Measurements from ENCODE around the gene SEZ6L. TPM values are rescaled to one million over a fixed set of nuclear protein-coding genes. Genes with fewer than 3 reads are reported as not detected.

The SEZ6L gene
- total RNA-seq, 2 experiments from 2014 or later, result not detected

DNA sequence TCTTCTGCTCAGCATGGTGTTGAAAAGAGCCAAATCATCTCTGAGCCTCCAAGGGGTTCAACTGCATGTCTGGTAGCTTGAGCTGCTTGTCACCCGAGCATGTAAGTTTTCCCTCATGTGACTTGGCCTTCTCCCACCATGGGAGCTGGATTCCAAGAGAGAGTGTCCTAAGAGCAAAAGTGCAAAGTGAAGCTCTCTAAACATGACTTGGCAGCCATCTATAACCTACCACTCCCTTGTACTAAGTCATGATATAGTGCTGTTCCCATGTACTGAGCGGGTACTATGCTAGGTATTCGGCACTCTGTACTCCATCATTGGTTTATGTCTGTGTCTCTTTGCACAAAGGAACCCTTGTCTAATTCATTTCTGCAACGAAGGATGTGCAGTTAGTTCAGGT lies 19.1 kb downstream of the SEZ6L start:
- Mint-ChIP-seq H3K9me3 (ENCODE audit: insufficient read depth) (no peaks in the 10 kb centered on the region), H3K27ac (no peak overlapping the region), H3K36me3 (ENCODE audit: low read depth) (no peaks in the 10 kb centered on the region), H3K4me3 (no peak overlapping the region), H3K27me3 (ENCODE audit: low read depth) (no peaks in the 10 kb centered on the region), H3K4me1 (ENCODE audit: low read depth) (no peaks in the 10 kb centered on the region)
- no peak for DNase-seq
- ChIA-PET POLR2A (interaction anchor here (0.6 to 0.7 kb wide), 2 partner anchors 183 to 186 kb away, joined by 3 read pairs; no protein-coding TSS in a partner anchor), CTCF (interaction anchor here (1.9 kb wide), 1 partner anchor 16 kb away, joined by 4 read pairs; no protein-coding TSS in a partner anchor)
- no peak for ATAC-seq

DNA sequence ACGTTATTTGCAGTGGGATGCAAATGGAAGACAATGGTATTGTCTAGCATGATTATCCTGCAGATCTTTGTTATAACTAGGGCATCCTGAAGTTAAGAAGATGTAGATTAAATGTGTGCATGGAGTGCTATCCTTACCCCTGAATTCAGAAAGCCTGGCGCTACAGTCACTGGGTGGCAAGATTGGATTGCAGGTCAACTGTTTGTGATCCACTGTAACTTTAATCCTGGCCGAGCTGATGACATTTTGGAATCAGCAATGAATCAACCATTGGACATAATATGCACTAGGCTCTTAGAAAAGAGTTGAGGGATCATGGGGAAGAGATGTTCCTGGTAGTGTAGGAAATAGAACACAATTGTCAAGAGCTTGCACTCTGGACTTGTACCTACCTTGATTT lies 25.1 kb downstream of the SEZ6L start:
- Mint-ChIP-seq H3K4me3 (no peak overlapping the region), H3K4me1 (ENCODE audit: low read depth) (no peaks in the 10 kb centered on the region), H3K27ac (no peak overlapping the region), H3K36me3 (ENCODE audit: low read depth) (no peaks in the 10 kb centered on the region), H3K9me3 (ENCODE audit: insufficient read depth) (no peaks in the 10 kb centered on the region), H3K27me3 (ENCODE audit: low read depth) (peaks cover 5% of the 10 kb centered on the region)
- ATAC-seq (no peak), DNase-seq (no peak)
- ChIA-PET POLR2A (no interaction called here), CTCF (interaction anchor here (1.2 kb wide), 1 partner anchor 22 kb away, joined by 3 read pairs; no protein-coding TSS in a partner anchor)

DNA sequence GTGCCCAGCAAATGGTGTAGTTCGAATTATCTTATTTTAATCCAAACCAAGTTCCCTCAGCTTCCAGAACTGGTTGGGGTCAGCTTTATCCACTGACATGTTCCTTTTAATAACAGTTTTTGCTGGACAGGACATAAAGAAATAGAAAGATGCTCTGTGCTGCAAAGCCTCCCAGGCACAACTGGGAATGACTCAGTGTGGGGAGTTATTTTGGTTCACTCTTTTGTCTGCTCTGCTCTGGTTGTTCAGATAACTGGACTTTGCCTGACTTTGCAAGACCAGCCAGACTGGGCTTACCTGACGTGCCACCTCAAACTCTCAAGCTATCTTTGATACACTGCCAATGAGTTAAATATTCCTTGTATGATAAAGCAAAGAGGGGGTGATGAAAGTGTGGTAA lies 25.6 kb downstream of the SEZ6L start:
- no peak for ATAC-seq
- Mint-ChIP-seq H3K36me3 (ENCODE audit: low read depth) (no peaks in the 10 kb centered on the region), H3K27me3 (ENCODE audit: low read depth) (peaks cover 5% of the 10 kb centered on the region), H3K9me3 (ENCODE audit: insufficient read depth) (no peaks in the 10 kb centered on the region), H3K4me1 (ENCODE audit: low read depth) (no peaks in the 10 kb centered on the region), H3K27ac (no peak overlapping the region), H3K4me3 (no peak overlapping the region)
- ChIA-PET CTCF (interaction anchor here (1.2 kb wide), 1 partner anchor 23 kb away, joined by 3 read pairs; no protein-coding TSS in a partner anchor), POLR2A (no interaction called here)
- DNase-seq, result no peak

DNA sequence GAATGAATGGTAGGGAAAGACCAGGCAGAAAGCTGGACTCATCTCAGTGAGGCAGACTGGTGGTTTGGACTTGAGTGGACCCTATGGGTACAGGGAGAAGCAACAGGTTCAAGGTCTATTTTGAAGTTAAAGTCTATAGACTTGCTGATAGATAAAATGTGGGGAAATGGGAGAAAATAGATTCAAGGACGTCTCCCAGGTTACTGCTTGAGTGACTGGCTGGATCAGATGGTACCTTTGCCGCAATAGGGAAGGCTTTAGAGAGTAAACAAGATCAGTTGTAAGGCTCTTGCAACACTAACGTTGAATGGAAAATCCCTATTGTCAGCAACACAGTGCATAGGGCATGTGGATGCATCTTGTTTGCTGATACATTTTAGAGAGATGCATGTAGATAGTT lies 27.4 kb downstream of the SEZ6L start:
- POLR2A ChIA-PET, result no interaction called here
- Mint-ChIP-seq H3K27me3 (ENCODE audit: low read depth) (peaks cover 8% of the 10 kb centered on the region), H3K4me1 (ENCODE audit: low read depth) (no peaks in the 10 kb centered on the region), H3K9me3 (ENCODE audit: insufficient read depth) (no peaks in the 10 kb centered on the region), H3K36me3 (ENCODE audit: low read depth) (no peaks in the 10 kb centered on the region), H3K4me3 (no peak overlapping the region), H3K27ac (no peak overlapping the region)
- DNase-seq (no peak), ATAC-seq (no peak)
- CTCF ChIA-PET, result no interaction called here

DNA sequence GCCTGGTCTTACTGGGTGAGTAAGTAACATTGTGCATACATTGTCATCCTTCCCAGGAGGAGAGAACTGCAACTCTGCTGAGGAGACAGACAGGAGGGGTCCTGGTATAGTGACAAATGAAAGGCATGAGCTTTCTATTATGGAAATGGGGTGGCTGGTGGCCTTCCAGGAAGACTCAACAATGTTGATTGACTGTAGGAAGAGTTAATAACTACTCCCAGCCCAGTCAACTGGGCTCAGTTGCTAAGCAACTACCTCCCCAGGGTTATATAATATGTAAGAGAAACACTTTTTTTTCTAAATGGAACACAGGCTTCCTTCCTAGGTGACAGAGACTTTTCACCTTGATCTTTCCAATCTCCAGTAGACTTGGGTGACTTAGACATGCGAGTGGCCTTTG lies 28.2 kb downstream of the SEZ6L start:
- Mint-ChIP-seq H3K9me3 (ENCODE audit: insufficient read depth) (no peaks in the 10 kb centered on the region), H3K27me3 (ENCODE audit: low read depth) (peaks cover 8% of the 10 kb centered on the region), H3K36me3 (ENCODE audit: low read depth) (no peaks in the 10 kb centered on the region), H3K4me3 (no peak overlapping the region), H3K27ac (no peak overlapping the region), H3K4me1 (ENCODE audit: low read depth) (no peaks in the 10 kb centered on the region)
- ChIA-PET CTCF (no interaction called here), POLR2A (no interaction called here)
- ATAC-seq (no peak), DNase-seq (no peak)

DNA sequence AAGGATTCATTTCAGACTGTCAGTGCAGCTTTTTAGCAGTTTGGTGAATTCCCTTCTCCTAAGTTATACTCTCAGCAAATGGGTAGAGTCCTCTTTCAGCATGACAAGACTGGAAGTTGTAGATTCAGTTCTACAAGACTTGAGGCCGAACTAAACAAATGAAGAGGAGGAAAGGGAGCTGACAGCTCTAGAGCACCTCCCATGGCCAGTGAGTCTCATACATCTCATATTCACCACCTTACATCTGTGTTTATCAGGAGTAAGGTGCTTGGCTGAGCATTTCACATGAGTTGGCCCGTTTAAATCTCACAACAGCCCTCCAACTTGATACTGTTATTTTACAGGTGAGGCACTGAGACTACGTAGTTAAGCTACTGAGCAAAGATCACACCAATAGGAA lies 30.4 kb downstream of the SEZ6L start:
- Mint-ChIP-seq H3K36me3 (ENCODE audit: low read depth) (no peaks in the 10 kb centered on the region), H3K4me1 (ENCODE audit: low read depth) (no peaks in the 10 kb centered on the region), H3K9me3 (ENCODE audit: insufficient read depth) (no peaks in the 10 kb centered on the region), H3K27ac (no peak overlapping the region), H3K4me3 (no peak overlapping the region), H3K27me3 (ENCODE audit: low read depth) (peaks cover 14% of the 10 kb centered on the region)
- DNase-seq (no peak), ATAC-seq (no peak)
- ChIA-PET CTCF (no interaction called here), POLR2A (no interaction called here)

DNA sequence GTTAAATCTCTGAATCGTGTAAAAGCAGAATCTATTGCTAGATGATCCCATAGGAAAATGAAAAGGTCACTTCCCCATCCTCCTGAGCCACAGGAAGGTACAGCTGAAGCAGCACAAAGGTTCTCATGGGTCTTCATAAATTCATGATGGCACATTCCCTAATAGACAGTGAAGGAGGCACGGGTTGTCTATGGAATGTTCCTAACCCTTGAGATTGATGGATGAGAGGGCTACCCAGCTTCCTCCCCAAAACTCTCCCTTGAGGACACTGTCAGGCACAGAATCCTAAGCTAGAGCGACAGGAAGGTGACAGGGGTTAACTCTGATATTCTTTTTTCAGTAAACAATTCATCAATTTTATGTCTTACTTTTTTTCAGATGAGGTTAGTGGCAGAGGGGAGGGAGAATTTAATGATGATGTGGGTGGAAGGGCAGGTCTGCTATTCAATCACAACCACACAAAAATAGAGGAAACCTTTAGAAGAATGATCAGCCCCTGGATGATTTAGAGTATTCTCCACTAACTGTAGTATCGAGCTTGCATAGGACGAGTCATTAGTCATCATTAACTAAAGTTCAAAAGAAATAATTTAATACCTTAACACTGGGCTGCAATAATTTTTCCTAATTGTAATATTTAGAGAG lies 33.1 kb downstream of the SEZ6L start:
- POLR2A ChIA-PET, result no interaction called here

DNA sequence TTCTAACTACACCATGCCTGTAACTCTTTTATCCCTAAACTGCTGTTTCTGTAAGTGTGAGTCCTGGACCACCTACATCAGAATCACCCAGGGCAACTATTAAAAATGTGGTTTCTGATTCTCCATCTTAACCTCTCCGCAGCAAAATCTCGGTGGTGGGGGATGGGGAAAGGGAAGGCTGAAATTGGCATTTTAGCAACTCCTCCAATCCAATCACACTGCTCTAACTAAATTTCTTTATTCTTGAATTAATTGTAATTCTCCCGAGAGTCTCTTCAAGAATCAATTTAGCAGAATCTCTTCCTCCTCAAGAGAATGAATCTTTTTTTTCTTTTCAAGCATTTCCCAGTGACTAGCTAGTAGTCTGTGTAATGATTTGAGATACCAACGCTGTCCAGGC lies 36.2 kb downstream of the SEZ6L start:
- CTCF ChIA-PET, result no interaction called here
- H3K36me3 Mint-ChIP-seq (ENCODE audit: low read depth), result no peaks in the 10 kb centered on the region
- no peaks in the 10 kb centered on the region for H3K4me1 Mint-ChIP-seq (ENCODE audit: low read depth)
- no peaks in the 10 kb centered on the region for H3K9me3 Mint-ChIP-seq (ENCODE audit: insufficient read depth)
- POLR2A ChIA-PET, result no interaction called here
- ATAC-seq, result no peak
- H3K27me3 Mint-ChIP-seq (ENCODE audit: low read depth), result peaks cover 10% of the 10 kb centered on the region
- no peak for DNase-seq
- no peak overlapping the region for H3K4me3 Mint-ChIP-seq
- H3K27ac Mint-ChIP-seq, result no peak overlapping the region

More for the DNA sequence above, 33.1 kb downstream of the SEZ6L start:
- Mint-ChIP-seq H3K27me3 (ENCODE audit: low read depth) (peaks cover 13% of the 10 kb centered on the region), H3K36me3 (ENCODE audit: low read depth) (no peaks in the 10 kb centered on the region), H3K4me1 (ENCODE audit: low read depth) (no peaks in the 10 kb centered on the region), H3K9me3 (ENCODE audit: insufficient read depth) (no peaks in the 10 kb centered on the region), H3K4me3 (no peak overlapping the region), H3K27ac (no peak overlapping the region)
- ATAC-seq, result no peak
- no peak for DNase-seq
- CTCF ChIA-PET, result no interaction called here

DNA sequence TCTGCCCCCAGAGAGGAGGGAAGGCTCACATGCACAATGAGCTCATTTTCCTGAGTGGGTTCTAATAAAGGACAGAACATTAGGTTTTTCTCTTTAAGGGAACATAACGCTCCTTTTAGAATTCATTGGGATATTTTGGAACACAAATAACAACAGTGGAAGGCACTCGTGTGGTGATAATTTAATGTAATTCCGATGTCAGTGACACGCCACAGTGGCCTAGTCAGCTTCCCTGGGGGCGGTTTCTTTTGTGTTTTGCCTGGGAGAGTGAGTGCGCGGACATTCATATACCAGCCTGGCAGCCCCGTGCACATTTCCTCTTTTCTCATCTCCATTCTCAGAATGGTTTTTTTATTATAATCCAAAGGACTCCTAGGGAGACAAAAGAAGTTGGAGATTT lies 41.1 kb downstream of the SEZ6L start:
- CTCF ChIA-PET, result no interaction called here
- no peaks in the 10 kb centered on the region for H3K36me3 Mint-ChIP-seq (ENCODE audit: low read depth)
- peaks cover 11% of the 10 kb centered on the region for H3K27me3 Mint-ChIP-seq (ENCODE audit: low read depth)
- no peaks in the 10 kb centered on the region for H3K9me3 Mint-ChIP-seq (ENCODE audit: insufficient read depth)
- H3K4me3 Mint-ChIP-seq, result no peak overlapping the region
- no peak for ATAC-seq
- POLR2A ChIA-PET, result interaction anchor here (0.7 kb wide), 1 partner anchor 895 kb away, joined by 3 read pairs; no protein-coding TSS in a partner anchor
- no peak for DNase-seq
- H3K4me1 Mint-ChIP-seq (ENCODE audit: low read depth), result no peaks in the 10 kb centered on the region
- no peak overlapping the region for H3K27ac Mint-ChIP-seq

DNA sequence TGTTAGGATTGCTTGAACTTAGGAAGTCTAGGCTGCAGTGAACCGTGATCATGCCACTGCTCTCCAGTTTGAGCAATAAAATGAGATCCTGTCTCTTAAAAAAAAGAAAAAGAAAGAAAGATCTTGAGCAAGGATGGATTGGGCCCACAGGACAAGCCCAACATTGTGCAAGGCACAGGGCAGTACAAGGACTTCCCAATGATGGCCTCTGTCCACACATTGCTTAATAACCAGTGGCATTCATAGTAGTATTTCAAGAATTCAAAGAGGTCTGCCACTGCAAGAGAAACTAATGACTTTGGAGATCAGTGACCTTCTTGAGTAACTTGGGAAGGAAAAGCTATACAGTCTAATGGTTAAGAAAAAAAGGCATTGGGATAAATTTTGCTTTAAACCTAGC lies 44.6 kb downstream of the SEZ6L start:
- ChIA-PET POLR2A (no interaction called here), CTCF (interaction anchor here (1.2 kb wide), 1 partner anchor 11 kb away, joined by 5 read pairs; no protein-coding TSS in a partner anchor)
- Mint-ChIP-seq H3K4me1 (ENCODE audit: low read depth) (no peaks in the 10 kb centered on the region), H3K36me3 (ENCODE audit: low read depth) (no peaks in the 10 kb centered on the region), H3K27me3 (ENCODE audit: low read depth) (peaks cover 10% of the 10 kb centered on the region), H3K4me3 (no peak overlapping the region), H3K27ac (no peak overlapping the region), H3K9me3 (ENCODE audit: insufficient read depth) (no peaks in the 10 kb centered on the region)
- ATAC-seq (no peak), DNase-seq (no peak)

DNA sequence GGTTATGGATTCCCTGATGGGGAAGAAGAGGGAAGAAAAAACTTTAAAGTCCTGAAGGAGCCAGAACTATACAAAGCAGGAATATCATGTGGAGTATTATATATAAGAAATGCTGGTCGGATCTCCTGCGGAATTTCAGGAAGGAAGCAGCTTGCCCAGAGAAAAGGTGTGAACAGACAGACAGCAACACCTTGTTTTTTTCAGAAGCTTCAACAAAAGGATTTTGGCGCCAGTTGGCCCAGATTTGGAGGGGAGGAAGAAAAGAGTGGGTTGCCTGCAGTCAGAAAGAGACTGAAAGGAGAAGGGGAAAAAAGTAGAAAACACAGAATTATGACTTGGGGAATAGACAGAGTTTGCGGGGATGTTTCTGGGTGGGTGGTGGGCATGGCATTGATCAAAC lies 45.2 kb downstream of the SEZ6L start:
- POLR2A ChIA-PET, result no interaction called here
- ATAC-seq, result no peak
- Mint-ChIP-seq H3K27me3 (ENCODE audit: low read depth) (peaks cover 10% of the 10 kb centered on the region), H3K4me3 (no peak overlapping the region), H3K36me3 (ENCODE audit: low read depth) (no peaks in the 10 kb centered on the region), H3K27ac (no peak overlapping the region), H3K9me3 (ENCODE audit: insufficient read depth) (no peaks in the 10 kb centered on the region), H3K4me1 (ENCODE audit: low read depth) (no peaks in the 10 kb centered on the region)
- no peak for DNase-seq
- CTCF ChIA-PET, result interaction anchor here (1.2 kb wide), 1 partner anchor 11 kb away, joined by 5 read pairs; no protein-coding TSS in a partner anchor

DNA sequence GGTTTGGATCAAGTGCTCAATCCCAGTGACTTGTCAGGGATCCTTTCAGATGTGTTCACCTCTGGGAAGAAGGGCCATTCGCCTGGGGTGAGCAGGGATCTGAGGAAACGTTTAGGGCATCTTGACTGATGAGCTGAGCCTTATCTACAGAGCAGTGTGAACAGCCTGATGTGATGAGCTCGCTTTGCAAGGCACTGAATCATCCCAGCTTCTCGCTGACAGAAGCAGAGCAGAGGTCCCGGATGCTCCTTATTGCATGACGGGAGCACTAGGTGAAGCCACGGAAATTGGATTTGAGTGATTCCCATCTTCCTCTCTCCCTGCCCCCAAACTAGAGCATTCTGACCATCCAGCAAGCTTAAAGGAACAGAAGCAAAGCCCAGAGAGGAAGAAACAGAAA lies 46.5 kb downstream of the SEZ6L start:
- CTCF ChIA-PET, result no interaction called here

DNA sequence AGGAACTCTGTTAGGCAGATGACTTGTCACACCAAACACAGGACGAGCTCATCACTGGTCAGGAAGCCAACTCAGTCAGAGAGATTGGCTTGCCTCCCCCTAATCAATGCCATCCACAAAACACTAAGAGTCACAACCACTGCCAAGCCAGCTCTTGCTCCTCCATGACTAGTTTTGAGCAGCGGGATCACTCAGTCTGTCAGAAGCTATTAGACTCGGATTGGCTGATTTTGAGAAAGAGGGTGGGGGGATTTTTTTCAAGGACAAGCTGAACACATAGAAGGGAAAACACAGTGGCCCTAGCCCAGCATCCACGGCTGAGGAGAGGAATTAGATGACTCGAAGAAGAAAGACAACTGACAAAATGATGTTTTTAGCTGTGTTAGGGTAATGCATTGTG lies 55.9 kb downstream of the SEZ6L start:
- H3K4me3 Mint-ChIP-seq, result no peak overlapping the region
- CTCF ChIA-PET, result interaction anchor here (1.9 kb wide), 1 partner anchor 11 kb away, joined by 5 read pairs; no protein-coding TSS in a partner anchor
- H3K4me1 Mint-ChIP-seq (ENCODE audit: low read depth), result no peaks in the 10 kb centered on the region

More for the DNA sequence above, 46.5 kb downstream of the SEZ6L start:
- POLR2A ChIA-PET, result no interaction called here
- Mint-ChIP-seq H3K27ac (no peak overlapping the region), H3K36me3 (ENCODE audit: low read depth) (no peaks in the 10 kb centered on the region), H3K27me3 (ENCODE audit: low read depth) (peaks cover 10% of the 10 kb centered on the region), H3K9me3 (ENCODE audit: insufficient read depth) (no peaks in the 10 kb centered on the region), H3K4me3 (no peak overlapping the region), H3K4me1 (ENCODE audit: low read depth) (no peaks in the 10 kb centered on the region)
- no peak for ATAC-seq
- no peak for DNase-seq

More for the DNA sequence above, 55.9 kb downstream of the SEZ6L start:
- H3K27ac Mint-ChIP-seq, result no peak overlapping the region
- no peaks in the 10 kb centered on the region for H3K36me3 Mint-ChIP-seq (ENCODE audit: low read depth)
- POLR2A ChIA-PET, result no interaction called here
- DNase-seq (no peak), ATAC-seq (no peak)
- H3K27me3 Mint-ChIP-seq (ENCODE audit: low read depth), result peaks cover 3% of the 10 kb centered on the region
- no peaks in the 10 kb centered on the region for H3K9me3 Mint-ChIP-seq (ENCODE audit: insufficient read depth)

Data from activated CD8-positive, alpha-beta T cell treated with anti-CD3 and anti-CD28 coated beads, Interleukin-2, amount 10 ng/mL, durations not matched to agents 7 days and 5 days (primary cell).